Endodermal cell (in vitro differentiated cells): ENCODE measurements around the gene PLA2G7. TPM values are rescaled to one million over a fixed set of nuclear protein-coding genes. Genes with fewer than 3 reads are reported as not detected.

Source experiments
- DNase-seq: peaks from one replicate; pipeline ENCODE4 v3.0.0-alpha.2; 2017
- H3K27ac ChIP-seq: 2 replicates; pipeline ENCODE4 v1.5.1; 2013; ENCODE audit warnings: mild to moderate bottlenecking, low read depth, low read length, moderate library complexity
- H3K27me3 ChIP-seq: 2 replicates; pipeline ENCODE4 v1.6.1; 2013; ENCODE audit warnings: mild to moderate bottlenecking, low read length, moderate library complexity; ENCODE audit not compliant: insufficient read depth, control insufficient read depth, poor library complexity, severe bottlenecking
- H3K36me3 ChIP-seq: 2 replicates; pipeline ENCODE4 v1.7.0; 2013; ENCODE audit warnings: mild to moderate bottlenecking, low read length, moderate library complexity; ENCODE audit not compliant: control insufficient read depth, insufficient read depth
- H3K4me1 ChIP-seq: one replicate; pipeline ENCODE4 v1.7.0; 2013; ENCODE audit warnings: low read length; ENCODE audit not compliant: control insufficient read depth, insufficient read depth
- H3K4me3 ChIP-seq: 2 replicates; pipeline ENCODE4 v1.5.1; 2013; ENCODE audit warnings: mild to moderate bottlenecking, low read length, moderate library complexity
- H3K9ac ChIP-seq: 2 replicates; pipeline ENCODE4 v1.6.1; 2013; ENCODE audit warnings: mild to moderate bottlenecking, low read length, moderate library complexity; ENCODE audit not compliant: poor library complexity, severe bottlenecking; ENCODE audit errors: extremely low read depth
- H3K9me3 ChIP-seq: 2 replicates; pipeline ENCODE4 v1.6.1; 2013; ENCODE audit warnings: mild to moderate bottlenecking, low read length, moderate library complexity; ENCODE audit not compliant: control insufficient read depth
- H3K27ac Mint-ChIP-seq: 2 replicates; pipeline ENCODE4 v1.8.0; 2020; ENCODE audit warnings: mixed read lengths
- H3K27me3 Mint-ChIP-seq: 2 replicates; pipeline ENCODE4 v1.8.0; 2021; ENCODE audit warnings: mild to moderate bottlenecking, mixed read lengths; ENCODE audit not compliant: insufficient read depth
- H3K36me3 Mint-ChIP-seq: 2 replicates; pipeline ENCODE4 v1.8.0; 2020; ENCODE audit warnings: low read depth, mixed read lengths
- H3K4me1 Mint-ChIP-seq: 2 replicates; pipeline ENCODE4 v1.8.0; 2020; ENCODE audit warnings: mixed read lengths
- H3K4me3 Mint-ChIP-seq: 2 replicates; pipeline ENCODE4 v1.8.0; 2020; ENCODE audit warnings: mild to moderate bottlenecking, moderate library complexity, mixed read lengths
- H3K9me3 Mint-ChIP-seq: 2 replicates; pipeline ENCODE4 v1.8.0; 2020; ENCODE audit warnings: mild to moderate bottlenecking, mixed read lengths
- CTCF ChIP-seq: fragments of 200-600 bp; sonication (generic); conservative IDR thresholded peaks from 2 replicates; pipeline ENCODE4 v1.5.0; 2021; ENCODE audit warnings: antibody characterized with exemption, mild to moderate bottlenecking
- WGBS, 2 experiments: methylation state at CpG; one replicate each; pipeline versions ENCODE4 v1.1.5 to v1.1.7; 2013; ENCODE audit warnings: missing lambda C conversion rate in 2 of 2, mixed read lengths in 1 of 2; ENCODE audit not compliant: insufficient coverage in 1 of 2, insufficient read length in 1 of 2; 5-methylcytosine and 5-hydroxymethylcytosine counted together
- total RNA-seq, 2 donors: library from RNA; stranded (reverse); fragmentation: NEBNext Ultra II Directional in 1 of 2; extraction: Animal tissue kit (Norgen Biotek cat#: 25700) in 1 of 2; gene quantifications; 2 replicates in 1 of 2; 3 replicates in 1 of 2; pipeline ENCODE4 v1.2.1, GENCODE V29; 2021

The PLA2G7 gene
- total RNA-seq, 2 donors from 2014 or later, result 1.1 to 3.2 TPM

GRCh38 chr6:46758960-46759753 lies 24.0 kb upstream of the PLA2G7 start:
- Histone ChIP-seq H3K36me3 (no peaks in the 10 kb centered on the region), H3K27me3 (no peaks in the 10 kb centered on the region), H3K4me3 (no peak overlapping the region), H3K9ac (no peak overlapping the region), H3K9me3 (no peaks in the 10 kb centered on the region), H3K4me1 (no peaks in the 10 kb centered on the region), H3K27ac (no peak overlapping the region)
- 86 to 100% methylated on average over 1 to 3 of the region's 4 CpGs for WGBS, 2 experiments
- no peaks in the 10 kb centered on the region for H3K9me3 Mint-ChIP-seq
- no peak for DNase-seq
- no peak for TF ChIP-seq CTCF
- no peaks in the 10 kb centered on the region for H3K36me3 Mint-ChIP-seq
- no peak overlapping the region for H3K4me3 Mint-ChIP-seq
- no peaks in the 10 kb centered on the region for H3K4me1 Mint-ChIP-seq
- no peak overlapping the region for H3K27ac Mint-ChIP-seq
- no peaks in the 10 kb centered on the region for H3K27me3 Mint-ChIP-seq

- Histone ChIP-seq H3K27me3 (no peaks in the 10 kb centered on the region), H3K27ac (no peak overlapping the region), H3K4me1 (no peaks in the 10 kb centered on the region), H3K4me3 (no peak overlapping the region), H3K9me3 (no peaks in the 10 kb centered on the region), H3K9ac (no peak overlapping the region), H3K36me3 (no peaks in the 10 kb centered on the region)
- Mint-ChIP-seq H3K27me3 (no peaks in the 10 kb centered on the region), H3K9me3 (no peaks in the 10 kb centered on the region), H3K36me3 (no peaks in the 10 kb centered on the region), H3K4me3 (no peak overlapping the region), H3K27ac (no peak overlapping the region), H3K4me1 (no peaks in the 10 kb centered on the region)
- DNase-seq, result no peak
- 93 to 100% methylated on average over 2 of the region's 2 CpGs for WGBS, 2 experiments
- no peak for TF ChIP-seq CTCF
Observed at GRCh38 chr6:46757214-46757596, 22.0 kb upstream of the PLA2G7 start.

DNA sequence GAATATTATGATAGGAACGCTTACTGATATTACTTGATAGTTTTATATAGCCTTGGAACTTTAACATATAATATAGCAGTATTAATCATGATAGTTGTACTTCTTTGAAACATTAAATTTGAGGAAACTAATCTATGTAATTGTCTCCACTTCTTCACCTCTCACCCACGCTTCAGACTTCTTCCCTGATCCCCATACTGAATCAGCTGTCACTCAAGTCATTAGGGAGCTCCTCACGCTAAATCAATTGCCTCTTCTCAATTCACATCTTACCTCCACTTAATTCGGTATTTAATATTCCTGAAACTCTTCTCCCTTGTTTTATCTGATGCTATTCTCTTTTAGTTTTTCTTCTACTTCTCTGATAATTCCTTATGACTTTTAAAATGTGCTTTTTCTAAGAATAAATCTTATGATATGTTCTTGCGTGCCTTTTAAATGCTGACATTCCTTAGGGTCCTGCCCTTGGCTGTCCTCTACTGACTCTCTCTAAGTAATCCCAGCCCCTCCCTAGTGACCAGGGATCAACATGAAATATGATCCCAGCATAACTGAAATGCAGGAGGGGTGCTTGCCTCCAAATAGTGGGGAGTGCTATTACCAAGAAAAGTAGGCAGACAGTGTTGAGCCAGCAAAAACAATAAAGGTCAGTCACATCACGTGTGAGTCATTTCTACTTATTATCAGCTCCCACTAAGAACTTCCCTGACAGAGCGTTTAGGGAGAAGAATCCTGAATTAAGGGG lies 21.5 kb upstream of the PLA2G7 start:
- no peak overlapping the region for H3K9ac ChIP-seq
- Mint-ChIP-seq H3K4me1 (no peaks in the 10 kb centered on the region), H3K9me3 (no peaks in the 10 kb centered on the region), H3K36me3 (no peaks in the 10 kb centered on the region), H3K27me3 (no peaks in the 10 kb centered on the region), H3K4me3 (no peak overlapping the region), H3K27ac (no peak overlapping the region)
- no peak for DNase-seq
- H3K27me3 ChIP-seq, result no peaks in the 10 kb centered on the region
- 68 to 86% methylated on average over 3 to 6 of the region's 7 CpGs for WGBS, 2 experiments
- H3K4me3 ChIP-seq, result no peak overlapping the region
- no peak for TF ChIP-seq CTCF
- H3K36me3 ChIP-seq, result no peaks in the 10 kb centered on the region
- H3K9me3 ChIP-seq, result no peaks in the 10 kb centered on the region
- H3K4me1 ChIP-seq, result no peaks in the 10 kb centered on the region
- H3K27ac ChIP-seq, result no peak overlapping the region
